B cell (primary cell): ENCODE results near the gene PPP1R26. TPM values are rescaled to one million over a fixed set of nuclear protein-coding genes. Genes with fewer than 3 reads are reported as not detected.

Experiments
- ATAC-seq: fragments of 200-7000 bp; cut with Tn5 transposase; one replicate; pipeline ENCODE4 v1.10.0; 2021; ENCODE audit warnings: low read depth, mild to moderate bottlenecking, moderate number of reproducible peaks, moderate library complexity
- CTCF ChIA-PET: fragments of 350-600 bp; sonication (Branson Sonifier 250); formaldehyde crosslinking; loops from one replicate; lab custom pipeline; 2021; ENCODE audit warnings: antibody characterized with exemption, inconsistent platforms; lab: Charles Lee
- POLR2A ChIA-PET: fragments of 350-600 bp; sonication (Branson Sonifier 250); formaldehyde crosslinking; loops from one replicate; lab custom pipeline; 2021; ENCODE audit warnings: antibody characterized with exemption; lab: Charles Lee
- DNase-seq: peaks from one replicate; pipeline ENCODE4 v3.0.0; 2013
- H2AFZ ChIP-seq: 2 replicates; pipeline ENCODE4 v1.6.1; 2012; ENCODE audit warnings: mild to moderate bottlenecking, low read depth, low read length; ENCODE audit not compliant: insufficient read depth, poor library complexity, severe bottlenecking
- H3K27ac ChIP-seq, 2 donors: 1 replicate in 1 of 2; 2 replicates in 1 of 2; pipeline ENCODE4 v1.5.1; 2012 to 2013; ENCODE audit warnings: low read length in 2 of 2, mild to moderate bottlenecking in 2 of 2, moderate library complexity in 1 of 2
- H3K27me3 ChIP-seq, 4 experiments: fragments of 200-600 bp in 1 of 4; sonication (generic) in 1 of 4; replicated peaks in 1 of 4; 1 replicate in 2 of 4; 2 replicates in 2 of 4; pipeline versions ENCODE4 v1.6.1 to v1.7.0; 2013 to 2016; ENCODE audit warnings: low read length in 3 of 4, mild to moderate bottlenecking in 2 of 4, mixed read lengths in 1 of 4, moderate library complexity in 1 of 4; ENCODE audit not compliant: insufficient read depth in 4 of 4, control insufficient read depth in 3 of 4; ENCODE audit errors: control extremely low read depth in 1 of 4
- H3K36me3 ChIP-seq, 2 experiments: replicated peaks in 1 of 2; 1 replicate in 1 of 2; 2 replicates in 1 of 2; pipeline versions ENCODE4 v1.6.1 to v1.7.1; 2013; ENCODE audit warnings: low read length in 1 of 2; ENCODE audit not compliant: insufficient read depth in 2 of 2, control insufficient read depth in 1 of 2; ENCODE audit errors: control extremely low read depth in 1 of 2, extremely low read depth in 1 of 2
- H3K4me1 ChIP-seq, 2 donors: fragments of 200-600 bp in 1 of 2; sonication (generic) in 1 of 2; 1 replicate in 1 of 2; 2 replicates in 1 of 2; pipeline versions ENCODE4 v1.5.1 to v1.6.1; 2013 to 2017; ENCODE audit warnings: low read length in 2 of 2; ENCODE audit not compliant: control insufficient read depth in 2 of 2, insufficient read depth in 2 of 2
- H3K4me2 ChIP-seq: replicated peaks from 2 replicates; pipeline ENCODE3; 2012; ENCODE audit warnings: mild to moderate bottlenecking, low read depth, low read length; ENCODE audit not compliant: poor library complexity, severe bottlenecking
- H3K4me3 ChIP-seq, 5 experiments: fragments of 200-600 bp in 1 of 5; sonication (generic) in 1 of 5; 1 replicate in 3 of 5; 2 replicates in 2 of 5; pipeline versions ENCODE4 v1.5.1 to v1.7.0; 2011 to 2016; ENCODE audit warnings: low read length in 4 of 5, mild to moderate bottlenecking in 4 of 5, low read depth in 2 of 5, control low read depth in 1 of 5, moderate library complexity in 1 of 5; ENCODE audit not compliant: insufficient read depth in 1 of 5; ENCODE audit errors: control extremely low read depth in 1 of 5, extremely low read depth in 1 of 5
- H3K79me2 ChIP-seq: fragments of 200-600 bp; sonication (generic); one replicate; pipeline ENCODE4 v1.6.0; 2016; ENCODE audit warnings: low read length; ENCODE audit not compliant: control insufficient read depth, insufficient read depth
- H3K9ac ChIP-seq: fragments of 200-600 bp; sonication (generic); 2 replicates; pipeline ENCODE4 v1.6.1; 2017; ENCODE audit warnings: mild to moderate bottlenecking, low read length, moderate library complexity
- H3K9me3 ChIP-seq, 3 donors: one replicate each; pipeline versions ENCODE4 v1.6.1 to v1.7.1; 2013; ENCODE audit warnings: low read length in 2 of 3; ENCODE audit not compliant: control insufficient read depth in 2 of 3, insufficient read depth in 1 of 3; ENCODE audit errors: control extremely low read depth in 1 of 3
- H4K20me1 ChIP-seq: 2 replicates; pipeline ENCODE4 v1.6.0; 2012; ENCODE audit warnings: mild to moderate bottlenecking, low read length; ENCODE audit not compliant: insufficient read depth, control insufficient read depth, poor library complexity, severe bottlenecking
- H3K27ac Mint-ChIP-seq: one replicate; pipeline ENCODE4 v1.8.0; 2021; ENCODE audit warnings: mixed read lengths
- H3K27me3 Mint-ChIP-seq: one replicate; pipeline ENCODE4 v1.8.0; 2021; ENCODE audit warnings: mixed read lengths
- H3K4me1 Mint-ChIP-seq: one replicate; pipeline ENCODE4 v1.8.0; 2021; ENCODE audit warnings: mixed read lengths
- H3K4me3 Mint-ChIP-seq: one replicate; pipeline ENCODE4 v1.8.0; 2021; ENCODE audit warnings: mixed read lengths
- H3K9me3 Mint-ChIP-seq: one replicate; pipeline ENCODE4 v1.8.0; 2022; ENCODE audit warnings: mixed read lengths; ENCODE audit not compliant: insufficient read depth
- EZH2 ChIP-seq: IDR thresholded peaks from 2 replicates; pipeline ENCODE4 v1.6.1; 2012; ENCODE audit warnings: borderline replicate concordance, low read depth, mild to moderate bottlenecking, moderate library complexity, low read length; ENCODE audit not compliant: insufficient read depth, poor library complexity, severe bottlenecking
- WGBS: methylation state at CpG from one replicate; pipeline ENCODE4 v1.1.5; 2013; ENCODE audit warnings: missing lambda C conversion rate; ENCODE audit not compliant: insufficient coverage; 5-methylcytosine and 5-hydroxymethylcytosine counted together
- intact Hi-C: fragments of 100-400 bp; cut with micrococcal nuclease; formaldehyde crosslinking; loops from one replicate; pipeline ENCODE4 v1.10.0; 2022
- polyA plus RNA-seq: library from polyadenylated mRNA; depleted of rRNA; stranded (reverse); fragments of >200 nt; gene quantifications from 2 replicates; pipeline ENCODE4 v1.2.3, GENCODE V29; 2012
- total RNA-seq, 2 donors: library from RNA; stranded (reverse); fragments of 120-200 nt in 1 of 2; gene quantifications; 1 replicate in 1 of 2; 2 replicates in 1 of 2; pipeline versions ENCODE4 v1.2.3 to v1.2.4, GENCODE V29; 2013 to 2022
- TF ChIP-seq, protein P1 (sequence below): fragments of 200-600 bp; IDR thresholded peaks from one replicate; pipeline ENCODE4 v1.8.0; 2022; ENCODE audit warnings: antibody characterized with exemption, mild to moderate bottlenecking

PPP1R26 gene
- total and polyA plus RNA-seq, 2 donors (not counting 1 experiment from before 2014, with no cell fraction given): 1.9 to 7.8 TPM

DNA sequence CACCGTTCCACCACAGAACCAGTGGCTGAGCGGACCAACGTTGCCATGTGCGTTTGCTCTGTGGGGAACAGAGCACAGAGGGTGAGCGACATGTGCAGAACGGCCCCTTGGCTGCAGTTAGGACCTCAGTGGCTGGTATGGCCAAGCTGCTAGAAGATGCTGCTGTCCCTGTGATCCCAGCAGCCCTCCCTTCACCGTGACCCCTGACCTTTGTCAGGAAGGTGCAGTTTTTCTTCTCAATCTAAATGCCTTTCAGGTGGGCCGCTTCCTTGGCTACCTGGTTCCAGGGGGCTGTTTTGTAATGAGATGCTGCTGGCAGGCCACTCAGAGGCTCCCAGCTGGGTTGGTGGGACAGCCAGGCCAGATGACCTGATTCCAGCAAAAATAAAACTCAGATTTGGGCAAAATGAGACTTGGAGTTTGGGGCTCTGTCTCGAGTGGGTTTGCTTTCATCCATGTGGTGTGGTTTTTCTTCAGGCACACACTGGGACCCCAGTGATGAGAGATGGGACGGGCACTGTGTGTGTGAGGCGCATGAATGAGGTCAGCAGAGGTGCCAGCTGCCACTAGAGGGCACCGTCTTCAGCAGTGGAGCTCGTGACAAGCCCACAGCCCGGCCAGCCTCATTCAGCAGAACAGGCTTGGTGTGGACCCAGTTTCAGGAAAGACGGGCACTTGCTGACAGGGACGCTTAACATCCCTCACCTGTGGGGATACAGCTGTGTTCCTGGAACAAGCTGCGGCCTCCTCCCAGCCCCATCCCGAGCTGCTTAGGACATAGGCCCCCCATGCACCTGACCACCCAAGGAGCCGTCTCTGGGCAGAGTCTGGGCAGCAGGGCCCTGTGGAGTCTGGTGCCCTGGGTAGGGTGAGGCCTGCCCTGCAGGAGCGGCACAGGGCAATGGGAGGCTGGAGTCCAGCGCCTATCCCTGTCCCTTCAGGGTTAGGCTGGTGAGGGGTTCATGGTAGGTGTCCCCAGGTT is 25.0 kb downstream of the PPP1R26 start:
- Histone ChIP-seq H3K9ac (no peak overlapping the region), H3K4me3 (no peak overlapping the region), H3K79me2 (peaks cover 29% of the 10 kb centered on the region), H3K4me1 (peaks cover 10 to 22% of the 10 kb centered on the region in 2 donors), H3K9me3 (peaks cover 0 to 13% (median 8%) of the 10 kb centered on the region in 3 donors), H3K4me2 (no peak overlapping the region), H3K27ac (no peak overlapping the region), H2AFZ (no peak overlapping the region), H3K27me3 (no peaks in the 10 kb centered on the region), H3K36me3 (peaks cover 0 to 24% of the 10 kb centered on the region in 2 experiments), H4K20me1 (peaks cover 43% of the 10 kb centered on the region)
- Mint-ChIP-seq H3K9me3 (peaks cover 6% of the 10 kb centered on the region), H3K27me3 (no peaks in the 10 kb centered on the region), H3K4me1 (peaks cover 22% of the 10 kb centered on the region), H3K27ac (no peak overlapping the region), H3K4me3 (peak overlapping the region; percentile 18)
- DNase-seq (peak; percentile 64), ATAC-seq (no peak)
- CTCF ChIA-PET: interaction anchor here (0.6 to 2.2 kb wide), 10 partner anchors 10 to 1055 kb away, joined by 3 to 8 read pairs (median 4); no protein-coding TSS in a partner anchor
- intact Hi-C loops: no loop called here
- POLR2A ChIA-PET: interaction anchor here (0.7 kb wide), 1 partner anchor 23 kb away, joined by 4 read pairs; no protein-coding TSS in a partner anchor
- TF ChIP-seq, protein P1, sequence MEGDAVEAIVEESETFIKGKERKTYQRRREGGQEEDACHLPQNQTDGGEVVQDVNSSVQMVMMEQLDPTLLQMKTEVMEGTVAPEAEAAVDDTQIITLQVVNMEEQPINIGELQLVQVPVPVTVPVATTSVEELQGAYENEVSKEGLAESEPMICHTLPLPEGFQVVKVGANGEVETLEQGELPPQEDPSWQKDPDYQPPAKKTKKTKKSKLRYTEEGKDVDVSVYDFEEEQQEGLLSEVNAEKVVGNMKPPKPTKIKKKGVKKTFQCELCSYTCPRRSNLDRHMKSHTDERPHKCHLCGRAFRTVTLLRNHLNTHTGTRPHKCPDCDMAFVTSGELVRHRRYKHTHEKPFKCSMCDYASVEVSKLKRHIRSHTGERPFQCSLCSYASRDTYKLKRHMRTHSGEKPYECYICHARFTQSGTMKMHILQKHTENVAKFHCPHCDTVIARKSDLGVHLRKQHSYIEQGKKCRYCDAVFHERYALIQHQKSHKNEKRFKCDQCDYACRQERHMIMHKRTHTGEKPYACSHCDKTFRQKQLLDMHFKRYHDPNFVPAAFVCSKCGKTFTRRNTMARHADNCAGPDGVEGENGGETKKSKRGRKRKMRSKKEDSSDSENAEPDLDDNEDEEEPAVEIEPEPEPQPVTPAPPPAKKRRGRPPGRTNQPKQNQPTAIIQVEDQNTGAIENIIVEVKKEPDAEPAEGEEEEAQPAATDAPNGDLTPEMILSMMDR: peak; percentile 72
- no peak for TF ChIP-seq EZH2
- 78% methylated on average over 21 of the region's 21 CpGs for WGBS
